RWPE2 (cell line): Measurements from ENCODE around the gene RND2.
"Not testable (repeated sequence)": the region's sequence is repeated elsewhere in the genome, so short reads cannot be mapped to it uniquely, and the experiment has no call there.

Source experiments
- ATAC-seq: fragments of 200-7000 bp; cut with Tn5 transposase; 3 replicates; pipeline ENCODE4 v1.9.1; 2021; ENCODE audit warnings: low read depth
- DNase-seq: peaks from one replicate; pipeline ENCODE4 v3.0.0-alpha.2; 2020; ENCODE audit warnings: low spot score
- H3K27ac ChIP-seq: fragments of 450-650 bp; 2 replicates; pipeline ENCODE4 v1.5.1; 2017; ENCODE audit warnings: mild to moderate bottlenecking; ENCODE audit not compliant: poor library complexity, severe bottlenecking
- H3K27me3 ChIP-seq: fragments of 250-450 bp; sonication (Bioruptor Pico); 2 replicates; pipeline ENCODE4 v1.5.1; 2021; ENCODE audit warnings: mild to moderate bottlenecking, moderate library complexity; ENCODE audit not compliant: insufficient read depth, poor library complexity, severe bottlenecking
- H3K36me3 ChIP-seq: fragments of 250-450 bp; sonication (Bioruptor Pico); 2 replicates; pipeline ENCODE4 v1.5.1; 2020; ENCODE audit warnings: low read depth, mild to moderate bottlenecking, moderate library complexity
- H3K4me1 ChIP-seq: fragments of 250-450 bp; sonication (Bioruptor Pico); 2 replicates; pipeline ENCODE4 v1.5.1; 2021; ENCODE audit warnings: mild to moderate bottlenecking, moderate library complexity; ENCODE audit not compliant: insufficient read depth, poor library complexity, severe bottlenecking
- H3K4me3 ChIP-seq: fragments of 250-450 bp; sonication (Bioruptor Pico); 2 replicates; pipeline ENCODE4 v1.5.1; 2021; ENCODE audit warnings: mild to moderate bottlenecking, moderate library complexity; ENCODE audit not compliant: severe bottlenecking
- H3K9me3 ChIP-seq: fragments of 250-450 bp; sonication (Bioruptor Pico); 2 replicates; pipeline ENCODE4 v1.5.1; 2021; ENCODE audit warnings: mild to moderate bottlenecking, moderate library complexity; ENCODE audit not compliant: severe bottlenecking
- CTCF ChIP-seq: fragments of 450-650 bp; IDR thresholded peaks from one replicate; pipeline ENCODE4 v1.5.1; 2017; ENCODE audit warnings: mild to moderate bottlenecking, moderate library complexity; ENCODE audit not compliant: poor library complexity, severe bottlenecking

Gene RND2

GRCh38 chr17:43042025-43042628 lies 17.1 kb downstream of the RND2 start:
- DNase-seq (no peak), ATAC-seq (no peak)
- no peak for TF ChIP-seq CTCF
- Histone ChIP-seq H3K4me3 (no peak overlapping the region), H3K9me3 (no peaks in the 10 kb centered on the region), H3K36me3 (peaks cover 13% of the 10 kb centered on the region), H3K27me3 (no peaks in the 10 kb centered on the region), H3K4me1 (no peaks in the 10 kb centered on the region), H3K27ac (no peak overlapping the region)

GRCh38 chr17:43043307-43043706 lies 18.3 kb downstream of the RND2 start:
- Histone ChIP-seq H3K4me1 (no peaks in the 10 kb centered on the region), H3K27ac (no peak overlapping the region), H3K4me3 (no peak overlapping the region), H3K36me3 (peaks cover 23% of the 10 kb centered on the region), H3K9me3 (no peaks in the 10 kb centered on the region), H3K27me3 (no peaks in the 10 kb centered on the region)
- ATAC-seq, result no peak
- no peak for DNase-seq
- TF ChIP-seq CTCF, result no peak

- H3K27ac ChIP-seq, result no peak overlapping the region
- no peaks in the 10 kb centered on the region for H3K27me3 ChIP-seq
- peaks cover 28% of the 10 kb centered on the region for H3K36me3 ChIP-seq
- no peaks in the 10 kb centered on the region for H3K9me3 ChIP-seq
- DNase-seq (no peak), ATAC-seq (no peak)
- TF ChIP-seq CTCF, result no peak
- H3K4me1 ChIP-seq, result no peaks in the 10 kb centered on the region
- no peak overlapping the region for H3K4me3 ChIP-seq
Measured at GRCh38 chr17:43044024-43044423, 19.0 kb downstream of the RND2 start.

- no peaks in the 10 kb centered on the region for H3K4me1 ChIP-seq
- ATAC-seq (no peak), DNase-seq (no peak)
- no peaks in the 10 kb centered on the region for H3K27me3 ChIP-seq
- peaks cover 81% of the 10 kb centered on the region for H3K36me3 ChIP-seq
- H3K4me3 ChIP-seq, result no peak overlapping the region
- no peak for TF ChIP-seq CTCF
- no peak overlapping the region for H3K27ac ChIP-seq
- H3K9me3 ChIP-seq, result no peaks in the 10 kb centered on the region
Measured at GRCh38 chr17:43051969-43052368, 26.9 kb downstream of the RND2 start.

GRCh38 chr17:43053008-43053407 lies 28.0 kb downstream of the RND2 start:
- not testable (repeated sequence) for H3K9me3 ChIP-seq, H3K27me3 ChIP-seq, ATAC-seq, H3K4me3 ChIP-seq, H3K4me1 ChIP-seq, H3K27ac ChIP-seq
- DNase-seq, result peak; percentile 9
- peaks cover 74% of the 10 kb centered on the region for H3K36me3 ChIP-seq
